ENCODE data around the gene FAM193A.
"Not testable (repeated sequence)": the region's sequence is repeated elsewhere in the genome, so short reads cannot be mapped to it uniquely, and the experiment has no call there.

FAM193A gene

GRCh38 chr4:2698504-2698903, 162.1 kb downstream of the FAM193A start:
- no peak for DNase-seq

- DNase-seq, result no peak
Observed at GRCh38 chr4:2698951-2699505, 162.6 kb downstream of the FAM193A start.

GRCh38 chr4:2699534-2699933, 163.1 kb downstream of the FAM193A start:
- no peak for DNase-seq

GRCh38 chr4:2700031-2700430, 163.6 kb downstream of the FAM193A start:
- no peak for DNase-seq

- no peak for DNase-seq
Observed at GRCh38 chr4:2702361-2702760, 165.9 kb downstream of the FAM193A start.

- DNase-seq, result no peak
Observed at GRCh38 chr4:2702770-2703169, 166.3 kb downstream of the FAM193A start.

- no peak for DNase-seq
Observed at GRCh38 chr4:2712261-2712842, 175.9 kb downstream of the FAM193A start.

- no peak for DNase-seq
Observed at GRCh38 chr4:2713337-2713736, 176.9 kb downstream of the FAM193A start.

- DNase-seq, result peak; percentile 35
Observed at GRCh38 chr4:2714061-2714770, 177.8 kb downstream of the FAM193A start.

- no peak for DNase-seq
Observed at GRCh38 chr4:2714918-2715317, 178.5 kb downstream of the FAM193A start.

- no peak for DNase-seq
Observed at GRCh38 chr4:2715426-2715825, 179.0 kb downstream of the FAM193A start.

GRCh38 chr4:2716236-2716635, 179.8 kb downstream of the FAM193A start:
- no peak for DNase-seq

- no peak for DNase-seq
Observed at GRCh38 chr4:2721586-2721985, 185.1 kb downstream of the FAM193A start.

GRCh38 chr4:2722033-2722432, 185.6 kb downstream of the FAM193A start:
- no peak for DNase-seq

GRCh38 chr4:2723751-2724150, 187.3 kb downstream of the FAM193A start:
- DNase-seq, result no peak

GRCh38 chr4:2725380-2725779, 188.9 kb downstream of the FAM193A start:
- DNase-seq, result no peak

- DNase-seq, result not testable (repeated sequence)
Observed at GRCh38 chr4:2726881-2727280, 190.4 kb downstream of the FAM193A start.

- DNase-seq, result no peak
Observed at GRCh38 chr4:2728221-2728620, 191.8 kb downstream of the FAM193A start.

- DNase-seq, result no peak
Observed at GRCh38 chr4:2728806-2729532, 192.5 kb downstream of the FAM193A start.

- DNase-seq, result no peak
Observed at GRCh38 chr4:2729533-2729875, 193.1 kb downstream of the FAM193A start.

GRCh38 chr4:2731907-2732317, 195.5 kb downstream of the FAM193A start:
- no peak for DNase-seq

GRCh38 chr4:2732526-2732925, 196.1 kb downstream of the FAM193A start:
- no peak for DNase-seq

GRCh38 chr4:2733001-2733843, 196.8 kb downstream of the FAM193A start:
- DNase-seq, result no peak
